Ishikawa (cell line): ENCODE measurements around the gene HCN1.

ENCODE experiments used
- CEBPB ChIP-seq: IDR thresholded peaks from 2 replicates; pipeline ENCODE4 v1.6.1; 2012
- CREB1 ChIP-seq: IDR thresholded peaks from 2 replicates; pipeline ENCODE4 v1.6.1; 2012; ENCODE audit warnings: low read depth
- EGR1 ChIP-seq: IDR thresholded peaks from 2 replicates; pipeline ENCODE4 v1.6.1; 2012
- EP300 ChIP-seq: IDR thresholded peaks from 2 replicates; pipeline ENCODE4 v1.6.1; 2012; ENCODE audit warnings: borderline replicate concordance
- FOXM1 ChIP-seq: IDR thresholded peaks from 2 replicates; pipeline ENCODE4 v1.6.1; 2012; ENCODE audit warnings: low read depth, borderline replicate concordance
- NFIC ChIP-seq: IDR thresholded peaks from 2 replicates; pipeline ENCODE4 v1.6.1; 2012
- RAD21 ChIP-seq: IDR thresholded peaks from 2 replicates; pipeline ENCODE4 v1.6.1; 2012; ENCODE audit warnings: low read depth
- TAF1 ChIP-seq: IDR thresholded peaks from 2 replicates; pipeline ENCODE4 v1.6.1; 2012; ENCODE audit warnings: low read depth, mild to moderate bottlenecking
- YY1 ChIP-seq: IDR thresholded peaks from 2 replicates; pipeline ENCODE4 v1.6.1; 2012; ENCODE audit warnings: low read depth
- ZBTB7A ChIP-seq: IDR thresholded peaks from 2 replicates; pipeline ENCODE4 v1.6.1; 2012; ENCODE audit warnings: low read depth
- TF ChIP-seq, protein P1 (sequence below): IDR thresholded peaks from 2 replicates; pipeline ENCODE4 v1.6.1; 2012
- TF ChIP-seq, protein P2 (sequence below): IDR thresholded peaks from 2 replicates; pipeline ENCODE4 v1.6.1; 2012; ENCODE audit warnings: low read depth, mild to moderate bottlenecking

DNA sequence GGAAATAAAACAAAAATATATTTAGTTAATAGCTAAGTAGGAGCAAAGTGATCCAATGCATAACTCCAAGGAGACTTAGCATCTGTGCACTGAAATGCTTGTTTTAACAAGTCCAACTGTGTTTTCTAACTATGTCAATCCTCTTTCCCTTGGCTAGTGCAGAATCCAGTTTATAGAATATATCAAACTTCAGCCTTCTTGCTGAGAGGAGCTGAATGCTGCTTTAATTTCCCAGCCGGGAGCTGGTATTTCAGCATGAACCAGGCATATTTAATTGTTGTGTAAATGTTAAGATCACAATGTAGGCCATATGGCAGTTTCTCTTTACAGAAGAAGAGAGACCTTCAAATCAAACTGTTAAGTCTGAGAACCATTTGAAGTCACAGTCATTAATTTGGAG, 411.7 kb downstream of the HCN1 start:
- TF ChIP-seq EGR1 (no peak), YY1 (no peak), FOXM1 (no peak), CEBPB (no peak), TAF1 (no peak), RAD21 (no peak), ZBTB7A (no peak), EP300 (no peak), NFIC (no peak), CREB1 (no peak)
- TF ChIP-seq, protein P1, sequence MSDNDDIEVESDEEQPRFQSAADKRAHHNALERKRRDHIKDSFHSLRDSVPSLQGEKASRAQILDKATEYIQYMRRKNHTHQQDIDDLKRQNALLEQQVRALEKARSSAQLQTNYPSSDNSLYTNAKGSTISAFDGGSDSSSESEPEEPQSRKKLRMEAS: no peak
- TF ChIP-seq, protein P2, sequence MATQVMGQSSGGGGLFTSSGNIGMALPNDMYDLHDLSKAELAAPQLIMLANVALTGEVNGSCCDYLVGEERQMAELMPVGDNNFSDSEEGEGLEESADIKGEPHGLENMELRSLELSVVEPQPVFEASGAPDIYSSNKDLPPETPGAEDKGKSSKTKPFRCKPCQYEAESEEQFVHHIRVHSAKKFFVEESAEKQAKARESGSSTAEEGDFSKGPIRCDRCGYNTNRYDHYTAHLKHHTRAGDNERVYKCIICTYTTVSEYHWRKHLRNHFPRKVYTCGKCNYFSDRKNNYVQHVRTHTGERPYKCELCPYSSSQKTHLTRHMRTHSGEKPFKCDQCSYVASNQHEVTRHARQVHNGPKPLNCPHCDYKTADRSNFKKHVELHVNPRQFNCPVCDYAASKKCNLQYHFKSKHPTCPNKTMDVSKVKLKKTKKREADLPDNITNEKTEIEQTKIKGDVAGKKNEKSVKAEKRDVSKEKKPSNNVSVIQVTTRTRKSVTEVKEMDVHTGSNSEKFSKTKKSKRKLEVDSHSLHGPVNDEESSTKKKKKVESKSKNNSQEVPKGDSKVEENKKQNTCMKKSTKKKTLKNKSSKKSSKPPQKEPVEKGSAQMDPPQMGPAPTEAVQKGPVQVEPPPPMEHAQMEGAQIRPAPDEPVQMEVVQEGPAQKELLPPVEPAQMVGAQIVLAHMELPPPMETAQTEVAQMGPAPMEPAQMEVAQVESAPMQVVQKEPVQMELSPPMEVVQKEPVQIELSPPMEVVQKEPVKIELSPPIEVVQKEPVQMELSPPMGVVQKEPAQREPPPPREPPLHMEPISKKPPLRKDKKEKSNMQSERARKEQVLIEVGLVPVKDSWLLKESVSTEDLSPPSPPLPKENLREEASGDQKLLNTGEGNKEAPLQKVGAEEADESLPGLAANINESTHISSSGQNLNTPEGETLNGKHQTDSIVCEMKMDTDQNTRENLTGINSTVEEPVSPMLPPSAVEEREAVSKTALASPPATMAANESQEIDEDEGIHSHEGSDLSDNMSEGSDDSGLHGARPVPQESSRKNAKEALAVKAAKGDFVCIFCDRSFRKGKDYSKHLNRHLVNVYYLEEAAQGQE: no peak
